Hepatic stellate cell (primary cell): ENCODE data around the gene HOXC9.

Experiments
- DNase-seq: peaks from one replicate; pipeline ENCODE4 v3.0.0; 2011; ENCODE audit warnings: low spot score

HOXC9 gene

GRCh38 chr12:54002278-54002914 is 2.4 kb downstream of the HOXC9 start:
- no peak for DNase-seq

- no peak for DNase-seq
These were observed 3.0 kb downstream of the HOXC9 start for GRCh38 chr12:54002915-54003389.

GRCh38 chr12:54003625-54004024 is 3.7 kb downstream of the HOXC9 start:
- no peak for DNase-seq

- no peak for DNase-seq
These were observed 4.3 kb downstream of the HOXC9 start for GRCh38 chr12:54004063-54004840.

GRCh38 chr12:54004841-54005530 is 5.0 kb downstream of the HOXC9 start:
- no peak for DNase-seq

- DNase-seq: no peak
These were observed 5.5 kb downstream of the HOXC9 start for GRCh38 chr12:54005531-54005852.

- DNase-seq: peak; percentile 89
These were observed 6.0 kb downstream of the HOXC9 start for GRCh38 chr12:54005853-54006558.

GRCh38 chr12:54006559-54007220 is 6.7 kb downstream of the HOXC9 start:
- DNase-seq: no peak

- DNase-seq: no peak
These were observed 7.7 kb downstream of the HOXC9 start for GRCh38 chr12:54007538-54008259.

GRCh38 chr12:54008260-54008552 is 8.2 kb downstream of the HOXC9 start:
- DNase-seq: no peak

- DNase-seq: no peak
These were observed 9.5 kb downstream of the HOXC9 start for GRCh38 chr12:54009171-54010052.

GRCh38 chr12:54010053-54010971 is 10.4 kb downstream of the HOXC9 start:
- DNase-seq: no peak

GRCh38 chr12:54010972-54011664 is 11.2 kb downstream of the HOXC9 start:
- no peak for DNase-seq

GRCh38 chr12:54011665-54012532 is 11.9 kb downstream of the HOXC9 start:
- DNase-seq: no peak

GRCh38 chr12:54012631-54013409 is 12.9 kb downstream of the HOXC9 start:
- DNase-seq: no peak

GRCh38 chr12:54014377-54015017 is 14.5 kb downstream of the HOXC9 start:
- no peak for DNase-seq
